HepG2 (cell line): ENCODE results near the gene PRR35. TPM values are rescaled to one million over a fixed set of nuclear protein-coding genes. Genes with fewer than 3 reads are reported as not detected.

Experiments
- FIP1L1 ChIP-seq: fragments of 200-400 bp; formaldehyde crosslinking; IDR thresholded peaks from 2 replicates; pipeline ENCODE4 v1.6.1; 2018; ENCODE audit warnings: low read depth, mild to moderate bottlenecking, low read length, moderate library complexity, borderline replicate concordance; ENCODE audit not compliant: insufficient read depth
- FOXC1 ChIP-seq: sonication (generic); formaldehyde crosslinking; IDR thresholded peaks from 2 replicates; pipeline ENCODE4 v1.8.0; 2022; ENCODE audit warnings: mild to moderate bottlenecking, missing genetic modification reagents, borderline replicate concordance
- HDAC2 ChIP-seq: sonication (generic); formaldehyde crosslinking; IDR thresholded peaks from 2 replicates; pipeline ENCODE4 v1.4.0; 2020; ENCODE audit warnings: missing genetic modification reagents
- MED1 ChIP-seq: sonication (generic); formaldehyde crosslinking; IDR thresholded peaks from 2 replicates; pipeline ENCODE4 v1.4.0; 2020; ENCODE audit warnings: missing genetic modification reagents
- NR0B2 ChIP-seq: sonication (generic); formaldehyde crosslinking; IDR thresholded peaks from 2 replicates; pipeline ENCODE4 v1.4.0; 2020; ENCODE audit warnings: mild to moderate bottlenecking, missing genetic modification reagents
- SIN3A ChIP-seq: IDR thresholded peaks from 2 replicates; pipeline ENCODE4 v1.6.1; 2011; ENCODE audit warnings: low read depth, mild to moderate bottlenecking, control low read depth, low read length, borderline replicate concordance
- SRSF1 ChIP-seq: fragments of 200-400 bp; formaldehyde crosslinking; optimal IDR thresholded peaks from 2 replicates; pipeline ENCODE3; 2017; ENCODE audit warnings: mild to moderate bottlenecking, low read depth, low read length, moderate library complexity
- TBL1XR1 ChIP-seq: fragments of 150-350 bp; IDR thresholded peaks from 2 replicates; pipeline ENCODE4 v1.6.1; 2014; ENCODE audit warnings: borderline replicate concordance, low read length; ENCODE audit not compliant: partially characterized antibody
- WIZ ChIP-seq: sonication (generic); formaldehyde crosslinking; IDR thresholded peaks from 2 replicates; pipeline ENCODE4 v1.5.1; 2020; ENCODE audit warnings: mild to moderate bottlenecking, missing genetic modification reagents
- ZBTB33 ChIP-seq: sonication (generic); formaldehyde crosslinking; IDR thresholded peaks from 2 replicates; pipeline ENCODE4 v1.4.0; 2020; ENCODE audit warnings: missing genetic modification reagents
- ZNF558 ChIP-seq: sonication (generic); formaldehyde crosslinking; IDR thresholded peaks from 2 replicates; pipeline ENCODE4 v1.9.0; 2022; ENCODE audit warnings: mild to moderate bottlenecking, missing genetic modification reagents, borderline replicate concordance
- ZNF800 ChIP-seq: sonication (generic); formaldehyde crosslinking; IDR thresholded peaks from 2 replicates; pipeline ENCODE4 v1.4.0; 2020; ENCODE audit warnings: missing genetic modification reagents
- ZSCAN29 ChIP-seq: sonication (generic); formaldehyde crosslinking; conservative IDR thresholded peaks from 2 replicates; pipeline ENCODE4 v1.4.0; 2020; ENCODE audit warnings: mild to moderate bottlenecking, missing genetic modification reagents
- polyA plus RNA-seq, 8 experiments: library from polyadenylated mRNA; depleted of rRNA in 3 of 8; stranded (reverse) in 7 of 8; unstranded in 1 of 8; fragments of >200 nt; fragmentation: Illumina TruSeq in 4 of 8; extraction: Trizol in 4 of 8; gene quantifications; 2 replicates each; pipeline versions ENCODE4 v1.2.1 to v1.2.3, GENCODE V29; 2011 to 2016; ENCODE audit warnings: low read depth in 4 of 8, missing spikeins in 1 of 8, mixed read lengths in 1 of 8; ENCODE audit not compliant: insufficient read depth in 1 of 8
- total RNA-seq, 5 experiments: library from RNA; depleted of rRNA; stranded (reverse); fragments of >200 nt; fragmentation: Illumina TruSeq; extraction: Trizol; gene quantifications; 2 replicates each; pipeline ENCODE4 v1.2.3, GENCODE V29; 2016; ENCODE audit warnings: low read depth in 1 of 5
- TF ChIP-seq, protein P1 (sequence below): IDR thresholded peaks from 2 replicates; pipeline ENCODE4 v1.6.1; 2016; ENCODE audit warnings: low read depth, missing genetic modification reagents, missing compliant biosample characterization
- TF ChIP-seq, protein P2 (sequence below): sonication (generic); formaldehyde crosslinking; IDR thresholded peaks from 2 replicates; pipeline ENCODE4 v1.4.0; 2020; ENCODE audit warnings: mild to moderate bottlenecking, missing genetic modification reagents
- TF ChIP-seq, protein P3 (sequence below): sonication (generic); formaldehyde crosslinking; IDR thresholded peaks from 2 replicates; pipeline ENCODE4 v1.4.0; 2020; ENCODE audit warnings: mild to moderate bottlenecking, missing genetic modification reagents, borderline replicate concordance

The PRR35 gene
- total and polyA plus RNA-seq, 2 of the 13 experiments (the other 11 are each of a cell fraction or from before 2014, with no cell fraction given), result 0.07 to 0.16 TPM

DNA sequence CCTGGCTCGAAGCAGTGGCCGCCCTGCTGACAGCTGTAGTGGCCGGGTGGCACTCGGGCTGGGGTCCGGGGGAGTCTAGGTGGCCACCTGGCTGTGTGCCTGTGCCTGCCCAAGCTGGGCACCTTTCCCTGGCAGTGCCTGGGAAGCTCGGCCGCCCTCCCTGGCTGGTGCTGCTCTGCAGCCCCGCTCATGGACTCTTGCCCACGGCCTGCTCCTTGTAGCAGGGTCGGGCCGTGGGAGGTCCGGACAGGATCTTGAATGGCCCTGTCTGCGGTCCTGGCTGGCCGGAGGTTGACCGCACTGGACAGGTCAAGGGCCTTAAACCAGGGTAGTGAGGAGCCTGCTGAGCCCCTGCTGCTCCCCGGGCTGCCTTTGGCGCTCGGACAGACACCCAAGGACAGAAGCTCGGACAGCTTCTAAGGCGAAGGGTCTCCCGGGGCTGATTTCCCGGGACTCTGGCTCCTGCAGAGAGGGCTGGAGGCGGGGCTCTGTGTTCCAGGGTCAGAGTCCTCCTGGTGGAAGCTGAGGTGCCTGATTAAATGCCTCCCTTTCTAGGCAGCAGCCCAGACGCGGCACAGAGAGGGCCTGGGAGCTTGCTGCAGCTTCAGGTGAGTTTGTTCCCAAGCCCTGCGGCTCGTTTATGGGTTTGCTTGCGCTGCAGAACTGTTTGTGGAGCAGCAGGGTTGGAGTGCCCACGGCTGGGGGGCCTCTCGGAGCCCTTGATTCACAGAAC lies 26.6 kb upstream of the PRR35 start (continued):
- no peak for TF ChIP-seq FIP1L1
- TF ChIP-seq TBL1XR1, result no peak
- TF ChIP-seq ZNF800 (CRISPR knock-in tag), result peak; percentile 40; the same call in 1 of the 2 replicates
- TF ChIP-seq, protein P1, sequence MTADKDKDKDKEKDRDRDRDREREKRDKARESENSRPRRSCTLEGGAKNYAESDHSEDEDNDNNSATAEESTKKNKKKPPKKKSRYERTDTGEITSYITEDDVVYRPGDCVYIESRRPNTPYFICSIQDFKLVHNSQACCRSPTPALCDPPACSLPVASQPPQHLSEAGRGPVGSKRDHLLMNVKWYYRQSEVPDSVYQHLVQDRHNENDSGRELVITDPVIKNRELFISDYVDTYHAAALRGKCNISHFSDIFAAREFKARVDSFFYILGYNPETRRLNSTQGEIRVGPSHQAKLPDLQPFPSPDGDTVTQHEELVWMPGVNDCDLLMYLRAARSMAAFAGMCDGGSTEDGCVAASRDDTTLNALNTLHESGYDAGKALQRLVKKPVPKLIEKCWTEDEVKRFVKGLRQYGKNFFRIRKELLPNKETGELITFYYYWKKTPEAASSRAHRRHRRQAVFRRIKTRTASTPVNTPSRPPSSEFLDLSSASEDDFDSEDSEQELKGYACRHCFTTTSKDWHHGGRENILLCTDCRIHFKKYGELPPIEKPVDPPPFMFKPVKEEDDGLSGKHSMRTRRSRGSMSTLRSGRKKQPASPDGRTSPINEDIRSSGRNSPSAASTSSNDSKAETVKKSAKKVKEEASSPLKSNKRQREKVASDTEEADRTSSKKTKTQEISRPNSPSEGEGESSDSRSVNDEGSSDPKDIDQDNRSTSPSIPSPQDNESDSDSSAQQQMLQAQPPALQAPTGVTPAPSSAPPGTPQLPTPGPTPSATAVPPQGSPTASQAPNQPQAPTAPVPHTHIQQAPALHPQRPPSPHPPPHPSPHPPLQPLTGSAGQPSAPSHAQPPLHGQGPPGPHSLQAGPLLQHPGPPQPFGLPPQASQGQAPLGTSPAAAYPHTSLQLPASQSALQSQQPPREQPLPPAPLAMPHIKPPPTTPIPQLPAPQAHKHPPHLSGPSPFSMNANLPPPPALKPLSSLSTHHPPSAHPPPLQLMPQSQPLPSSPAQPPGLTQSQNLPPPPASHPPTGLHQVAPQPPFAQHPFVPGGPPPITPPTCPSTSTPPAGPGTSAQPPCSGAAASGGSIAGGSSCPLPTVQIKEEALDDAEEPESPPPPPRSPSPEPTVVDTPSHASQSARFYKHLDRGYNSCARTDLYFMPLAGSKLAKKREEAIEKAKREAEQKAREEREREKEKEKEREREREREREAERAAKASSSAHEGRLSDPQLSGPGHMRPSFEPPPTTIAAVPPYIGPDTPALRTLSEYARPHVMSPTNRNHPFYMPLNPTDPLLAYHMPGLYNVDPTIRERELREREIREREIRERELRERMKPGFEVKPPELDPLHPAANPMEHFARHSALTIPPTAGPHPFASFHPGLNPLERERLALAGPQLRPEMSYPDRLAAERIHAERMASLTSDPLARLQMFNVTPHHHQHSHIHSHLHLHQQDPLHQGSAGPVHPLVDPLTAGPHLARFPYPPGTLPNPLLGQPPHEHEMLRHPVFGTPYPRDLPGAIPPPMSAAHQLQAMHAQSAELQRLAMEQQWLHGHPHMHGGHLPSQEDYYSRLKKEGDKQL, result no peak
- no peak for TF ChIP-seq ZNF558
- no peak for TF ChIP-seq WIZ (CRISPR knock-in tag)
- TF ChIP-seq HDAC2 (CRISPR knock-in tag), result peak; percentile 48; the same call in 1 of the 2 replicates
- TF ChIP-seq, protein P2, sequence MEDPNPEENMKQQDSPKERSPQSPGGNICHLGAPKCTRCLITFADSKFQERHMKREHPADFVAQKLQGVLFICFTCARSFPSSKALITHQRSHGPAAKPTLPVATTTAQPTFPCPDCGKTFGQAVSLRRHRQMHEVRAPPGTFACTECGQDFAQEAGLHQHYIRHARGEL (CRISPR knock-in tag), result no peak
- no peak for TF ChIP-seq NR0B2 (CRISPR knock-in tag)
- TF ChIP-seq FOXC1 (CRISPR knock-in tag), result no peak
- TF ChIP-seq SRSF1, result no peak
- TF ChIP-seq ZBTB33, result no peak
- TF ChIP-seq ZSCAN29, result no peak; the same call in 1 of the 2 replicates
- TF ChIP-seq SIN3A, result 0 out of 2 replicates have a peak, but pooled peaks have one; percentile 47
- TF ChIP-seq MED1 (CRISPR knock-in tag), result no peak
- TF ChIP-seq, protein P3, sequence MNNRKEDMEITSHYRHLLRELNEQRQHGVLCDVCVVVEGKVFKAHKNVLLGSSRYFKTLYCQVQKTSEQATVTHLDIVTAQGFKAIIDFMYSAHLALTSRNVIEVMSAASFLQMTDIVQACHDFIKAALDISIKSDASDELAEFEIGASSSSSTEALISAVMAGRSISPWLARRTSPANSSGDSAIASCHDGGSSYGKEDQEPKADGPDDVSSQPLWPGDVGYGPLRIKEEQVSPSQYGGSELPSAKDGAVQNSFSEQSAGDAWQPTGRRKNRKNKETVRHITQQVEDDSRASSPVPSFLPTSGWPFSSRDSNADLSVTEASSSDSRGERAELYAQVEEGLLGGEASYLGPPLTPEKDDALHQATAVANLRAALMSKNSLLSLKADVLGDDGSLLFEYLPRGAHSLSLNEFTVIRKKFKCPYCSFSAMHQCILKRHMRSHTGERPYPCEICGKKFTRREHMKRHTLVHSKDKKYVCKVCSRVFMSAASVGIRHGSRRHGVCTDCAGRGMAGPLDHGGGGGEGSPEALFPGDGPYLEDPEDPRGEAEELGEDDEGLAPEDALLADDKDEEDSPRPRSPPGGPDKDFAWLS (CRISPR knock-in tag), result no peak
